ENCODE measurements around the gene GRM3. TPM values are rescaled to one million over a fixed set of nuclear protein-coding genes. Genes with fewer than 3 reads are reported as not detected.

GRM3 gene
- total and polyA plus RNA-seq, 2 of the 13 experiments (the other 11 are each of a cell fraction or from before 2014, with no cell fraction given): not detected

DNA sequence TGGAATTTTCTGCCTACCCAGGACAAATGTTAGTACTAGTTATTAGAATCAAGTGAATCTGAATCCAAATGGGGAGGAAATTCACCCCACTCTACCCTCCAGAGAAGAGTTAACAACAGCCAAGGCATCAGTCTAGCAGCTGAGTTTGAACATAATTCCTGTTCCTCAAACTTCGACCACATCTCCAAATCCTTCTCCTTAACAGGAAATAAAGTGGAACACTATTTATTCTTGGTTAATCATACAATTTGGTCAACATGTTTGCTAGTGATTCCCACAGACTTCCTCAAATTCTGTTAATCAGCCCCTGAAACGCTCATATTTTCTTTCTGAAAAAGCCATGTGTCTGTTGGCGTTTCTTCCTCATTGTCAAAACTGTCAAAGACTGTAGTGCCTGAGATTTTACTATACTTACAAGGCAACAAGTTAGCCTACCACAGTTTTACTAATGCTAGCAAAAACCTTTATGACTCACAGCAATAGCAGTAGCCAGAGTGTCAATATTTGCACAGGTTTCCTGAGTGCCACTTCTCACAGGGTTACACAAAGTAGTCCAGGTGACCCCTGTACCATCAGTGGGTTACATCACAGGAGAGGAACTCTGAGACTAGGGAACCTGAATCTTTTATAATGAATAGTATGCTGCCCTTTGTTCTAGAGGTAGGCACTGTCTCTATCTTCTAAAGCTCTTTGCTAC is 202.9 kb downstream of the GRM3 start (continued):
- TF ChIP-seq ZNF772 (CRISPR knock-in tag; IDR thresholded peaks at IDR 0.05): peak; percentile 42; the same call in 1 of the 2 replicates
- TF ChIP-seq, protein P1, sequence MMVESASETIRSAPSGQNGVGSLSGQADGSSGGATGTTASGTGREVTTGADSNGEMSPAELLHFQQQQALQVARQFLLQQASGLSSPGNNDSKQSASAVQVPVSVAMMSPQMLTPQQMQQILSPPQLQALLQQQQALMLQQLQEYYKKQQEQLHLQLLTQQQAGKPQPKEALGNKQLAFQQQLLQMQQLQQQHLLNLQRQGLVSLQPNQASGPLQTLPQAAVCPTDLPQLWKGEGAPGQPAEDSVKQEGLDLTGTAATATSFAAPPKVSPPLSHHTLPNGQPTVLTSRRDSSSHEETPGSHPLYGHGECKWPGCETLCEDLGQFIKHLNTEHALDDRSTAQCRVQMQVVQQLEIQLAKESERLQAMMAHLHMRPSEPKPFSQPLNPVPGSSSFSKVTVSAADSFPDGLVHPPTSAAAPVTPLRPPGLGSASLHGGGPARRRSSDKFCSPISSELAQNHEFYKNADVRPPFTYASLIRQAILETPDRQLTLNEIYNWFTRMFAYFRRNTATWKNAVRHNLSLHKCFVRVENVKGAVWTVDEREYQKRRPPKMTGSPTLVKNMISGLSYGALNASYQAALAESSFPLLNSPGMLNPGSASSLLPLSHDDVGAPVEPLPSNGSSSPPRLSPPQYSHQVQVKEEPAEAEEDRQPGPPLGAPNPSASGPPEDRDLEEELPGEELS (CRISPR knock-in tag; IDR thresholded peaks at IDR 0.05): peak; percentile 72
- TF ChIP-seq ELF1 (CRISPR knock-in tag; IDR thresholded peaks at IDR 0.05): no peak
- TF ChIP-seq ZBTB2 (CRISPR knock-in tag; IDR thresholded peaks at IDR 0.05; ENCODE audit: low read depth): no peak
- TF ChIP-seq KDM1A (CRISPR knock-in tag; IDR thresholded peaks at IDR 0.05): 0 out of 2 replicates have a peak, but pooled peaks have one; percentile 35
- no peak for TF ChIP-seq NBN (conservative IDR thresholded peaks at IDR 0.05)
- TF ChIP-seq MLXIP (CRISPR knock-in tag; IDR thresholded peaks at IDR 0.05; ENCODE audit: borderline replicate concordance): no peak
- no peak for TF ChIP-seq ZNF776 (CRISPR knock-in tag; IDR thresholded peaks at IDR 0.05)
- no peak for TF ChIP-seq ZNF382 (CRISPR knock-in tag; IDR thresholded peaks at IDR 0.05; ENCODE audit: borderline replicate concordance)
- TF ChIP-seq ZNF703 (CRISPR knock-in tag; IDR thresholded peaks at IDR 0.05; ENCODE audit: borderline replicate concordance): no peak
- no peak for TF ChIP-seq U2AF2 (IDR thresholded peaks at IDR 0.05; ENCODE audit: low read depth, low read length)
- TF ChIP-seq DNMT3B (CRISPR knock-in tag; conservative IDR thresholded peaks at IDR 0.05): peak; percentile 70; the same call in 1 of the 2 replicates
- peak; percentile 22; the same call in 1 of the 2 replicates for TF ChIP-seq PATZ1 (CRISPR knock-in tag; IDR thresholded peaks at IDR 0.05)
- no peak for TF ChIP-seq SRSF9 (IDR thresholded peaks at IDR 0.05; ENCODE audit: borderline replicate concordance, insufficient read depth, low read depth, low read length, poor library complexity, severe bottlenecking)
- no peak for TF ChIP-seq ZFYVE20 (CRISPR knock-in tag; IDR thresholded peaks at IDR 0.05; ENCODE audit: borderline replicate concordance, low read depth)
- no peak for TF ChIP-seq HNRNPLL (IDR thresholded peaks at IDR 0.05; ENCODE audit: low read depth, low read length, poor library complexity, severe bottlenecking)
- 0 out of 2 replicates have a peak, but pooled peaks have one; percentile 26 for TF ChIP-seq MXD4 (CRISPR knock-in tag; IDR thresholded peaks at IDR 0.05)
- TF ChIP-seq SIN3A (IDR thresholded peaks at IDR 0.05; ENCODE audit: borderline replicate concordance, low read depth, low read length): no peak

Measured in HepG2 (cell line).